Gastrocnemius medialis (tissue), 4 donors: ENCODE results near the gene IRAK2. TPM values are rescaled to one million over a fixed set of nuclear protein-coding genes. Genes with fewer than 3 reads are reported as not detected.

Experiments used
- ATAC-seq, 2 donors: fragments of 150-250 bp; one replicate each; pipeline ENCODE4 v1.9.1; 2016
- DNase-seq, 2 donors: peaks; one replicate each; pipeline ENCODE4 v3.0.0-alpha.2; 2019
- H3K27ac ChIP-seq, 4 donors: fragments of 200-600 bp; sonication (generic); 1 replicate in 1 of 4; 2 replicates in 3 of 4; pipeline ENCODE4 v1.5.1; 2016 to 2018; ENCODE audit warnings: mild to moderate bottlenecking in 2 of 4, moderate library complexity in 1 of 4
- H3K27me3 ChIP-seq, 3 donors: fragments of 200-600 bp; sonication (generic) in 2 of 3; 1 replicate in 1 of 3; 2 replicates in 2 of 3; pipeline versions ENCODE4 v1.5.1 to v1.6.0; 2016 to 2019; ENCODE audit warnings: mild to moderate bottlenecking in 1 of 3, moderate library complexity in 1 of 3
- H3K36me3 ChIP-seq, 2 donors: fragments of 200-600 bp; sonication (generic) in 1 of 2; one replicate each; pipeline ENCODE4 v1.5.1; 2017 to 2018
- H3K4me1 ChIP-seq, 2 donors: fragments of 200-600 bp; sonication (generic) in 1 of 2; one replicate each; pipeline ENCODE4 v1.5.1; 2016 to 2017; ENCODE audit warnings: mild to moderate bottlenecking in 2 of 2
- H3K4me3 ChIP-seq, 4 donors: fragments of 200-600 bp; sonication (generic) in 3 of 4; 1 replicate in 1 of 4; 2 replicates in 3 of 4; pipeline ENCODE4 v1.5.1; 2016 to 2019; ENCODE audit warnings: mild to moderate bottlenecking in 2 of 4
- H3K9me3 ChIP-seq, 3 donors: fragments of 200-600 bp; sonication (generic) in 2 of 3; 1 replicate in 1 of 3; 2 replicates in 2 of 3; pipeline ENCODE4 v1.5.1; 2016 to 2019
- CTCF ChIP-seq, 5 experiments: fragments of 450-650 bp in 3 of 5; fragments of 200-600 bp in 2 of 5; sonication (generic) in 2 of 5; IDR thresholded peaks in 4 of 5; conservative IDR thresholded peaks in 1 of 5; 1 replicate in 4 of 5; 2 replicates in 1 of 5; pipeline ENCODE4 v1.5.1; 2016 to 2019; ENCODE audit warnings: antibody characterized with exemption in 5 of 5, mild to moderate bottlenecking in 3 of 5, moderate library complexity in 3 of 5
- POLR2A ChIP-seq, 2 donors: fragments of 450-650 bp; IDR thresholded peaks; one replicate each; pipeline ENCODE4 v1.6.1; 2017; ENCODE audit warnings: antibody characterized with exemption in 2 of 2, mild to moderate bottlenecking in 2 of 2, moderate library complexity in 2 of 2
- in situ Hi-C, 4 donors: fragments of 200-750 bp; cut with MboI; loops; one replicate each; pipeline versions ENCODE4 v1.15.0 to v1.8.0; 2017; ENCODE audit warnings: low sequenced_read_pairs in 4 of 4
- intact Hi-C: fragments of 100-400 bp; cut with DNase I; formaldehyde crosslinking; loops from one replicate; pipeline ENCODE4 v1.15.1; 2023; ENCODE audit warnings: low total_unique reads
- total RNA-seq, 4 donors: library from RNA; depleted of rRNA; stranded (reverse); fragments of >200 nt; gene quantifications; one replicate each; pipeline versions ENCODE4 v1.1.0 to v1.2.3, GENCODE V29; 2016

IRAK2 gene
- total RNA-seq, 4 donors from 2014 or later = 21.9 to 42.0 (median 25.8) TPM

- TF ChIP-seq POLR2A (IDR thresholded peaks at IDR 0.05) (no peak), CTCF (IDR thresholded peaks at IDR 0.05 in 4 of 5, conservative IDR thresholded peaks at IDR 0.05 in 1 of 5) (no peak)
- Histone ChIP-seq H3K36me3 (no peaks in the 10 kb centered on the region), H3K27me3 (no peaks in the 10 kb centered on the region), H3K9me3 (no peaks in the 10 kb centered on the region), H3K27ac (peak overlapping the region; percentile 91 to 99 (median 96)), H3K4me3 (no peak overlapping the region), H3K4me1 (peaks cover 81 to 92% of the 10 kb centered on the region in 2 donors)
- peak in 1 of 2 donors; percentile 27 for DNase-seq
- no peak for ATAC-seq
- intact Hi-C loops = loop anchor here (2.0 to 10.0 kb wide), 3 partner anchors 217 to 1599 kb away; partner anchors contain the start of gene SETD5
- in situ Hi-C loops = no loop called here
These were observed 29.1 kb downstream of the IRAK2 start for GRCh38 chr3:10193692-10194327.

GRCh38 chr3:10194328-10195071, 29.8 kb downstream of the IRAK2 start:
- no peaks in the 10 kb centered on the region for H3K9me3 ChIP-seq
- TF ChIP-seq CTCF (IDR thresholded peaks at IDR 0.05 in 4 of 5, conservative IDR thresholded peaks at IDR 0.05 in 1 of 5) = no peak
- TF ChIP-seq POLR2A (IDR thresholded peaks at IDR 0.05) = peak; percentile 65 to 84
- peak overlapping the region; percentile 91 to 99 (median 96) for H3K27ac ChIP-seq
- DNase-seq = peak; percentile 61 to 85
- in situ Hi-C loops = no loop called here
- peak; percentile 47 to 49 for ATAC-seq
- H3K36me3 ChIP-seq = no peaks in the 10 kb centered on the region
- peaks cover 80 to 87% of the 10 kb centered on the region in 2 donors for H3K4me1 ChIP-seq
- no peaks in the 10 kb centered on the region for H3K27me3 ChIP-seq
- intact Hi-C loops = loop anchor here (5.0 to 10.0 kb wide), 2 partner anchors 217 to 1600 kb away; no protein-coding TSS in a partner anchor
- H3K4me3 ChIP-seq = no peak overlapping the region

- ATAC-seq (no peak), DNase-seq (peak in 1 of 2 donors; percentile 69)
- in situ Hi-C loops (no loop called here), intact Hi-C loops (loop anchor here (10.0 kb wide), 1 partner anchor 1601 kb away; no protein-coding TSS in a partner anchor)
- no peaks in the 10 kb centered on the region for H3K27me3 ChIP-seq
- H3K9me3 ChIP-seq = no peaks in the 10 kb centered on the region
- peak overlapping the region; percentile 91 to 99 (median 96) for H3K27ac ChIP-seq
- peaks cover 0 to 5% of the 10 kb centered on the region in 2 donors for H3K36me3 ChIP-seq
- no peak overlapping the region for H3K4me3 ChIP-seq
- TF ChIP-seq POLR2A (IDR thresholded peaks at IDR 0.05) (peak; percentile 20 to 29), CTCF (IDR thresholded peaks at IDR 0.05 in 4 of 5, conservative IDR thresholded peaks at IDR 0.05 in 1 of 5) (no peak)
- peaks cover 70 to 77% of the 10 kb centered on the region in 2 donors for H3K4me1 ChIP-seq
These were observed 30.8 kb downstream of the IRAK2 start for GRCh38 chr3:10195366-10196089.

- intact Hi-C loops (loop anchor here (10.0 kb wide), 1 partner anchor 1602 kb away; no protein-coding TSS in a partner anchor), in situ Hi-C loops (no loop called here)
- Histone ChIP-seq H3K27ac (peak overlapping the region; percentile 91 to 99 (median 96)), H3K27me3 (no peaks in the 10 kb centered on the region), H3K4me1 (peaks cover 60 to 67% of the 10 kb centered on the region in 2 donors), H3K4me3 (no peak overlapping the region), H3K9me3 (no peaks in the 10 kb centered on the region), H3K36me3 (peaks cover 0 to 15% of the 10 kb centered on the region in 2 donors)
- no peak for TF ChIP-seq CTCF (IDR thresholded peaks at IDR 0.05 in 4 of 5, conservative IDR thresholded peaks at IDR 0.05 in 1 of 5)
- TF ChIP-seq POLR2A (IDR thresholded peaks at IDR 0.05) = no peak
- DNase-seq = peak in 1 of 2 donors; percentile 47
- no peak for ATAC-seq
These were observed 31.8 kb downstream of the IRAK2 start for GRCh38 chr3:10196389-10197052.
